Tibial nerve (tissue), 4 donors: ENCODE measurements around the gene DNAJC11.

Experiments
- CTCF ChIP-seq, 5 experiments: fragments of 200-600 bp in 3 of 5; fragments of 450-650 bp in 2 of 5; sonication (generic) in 3 of 5; IDR thresholded peaks; one replicate each; pipeline ENCODE4 v1.5.1; 2016 to 2019; ENCODE audit warnings: antibody characterized with exemption in 5 of 5, mild to moderate bottlenecking in 3 of 5, moderate library complexity in 2 of 5
- EP300 ChIP-seq, 2 donors: sonication (generic); formaldehyde crosslinking; IDR thresholded peaks; one replicate each; pipeline ENCODE4 v1.6.1; 2017; ENCODE audit warnings: antibody characterized with exemption in 2 of 2, mild to moderate bottlenecking in 1 of 2
- POLR2A ChIP-seq, 2 donors: fragments of 450-650 bp; IDR thresholded peaks; one replicate each; pipeline ENCODE4 v1.6.1; 2017; ENCODE audit warnings: antibody characterized with exemption in 2 of 2, mild to moderate bottlenecking in 2 of 2, moderate library complexity in 2 of 2

- TF ChIP-seq EP300 (IDR thresholded peaks at IDR 0.05) (no peak), CTCF (IDR thresholded peaks at IDR 0.05) (no peak), POLR2A (IDR thresholded peaks at IDR 0.05) (no peak)
Observed at GRCh38 chr1:6627031-6627430, 74.6 kb downstream of the DNAJC11 start.
